Measurements from ENCODE around the gene ASTN2.
A peak's percentile ranks its signal among the peaks of the same experiment; 100 is the strongest.
"Not testable (repeated sequence)": the region's sequence is repeated elsewhere in the genome, so short reads cannot be mapped to it uniquely, and the experiment has no call there.

The ASTN2 gene

GRCh38 chr9:116860509-116861120, 554.2 kb downstream of the ASTN2 start:
- no peak for TF ChIP-seq POLR2A (IDR thresholded peaks at IDR 0.05; ENCODE audit: low read length)
- TF ChIP-seq GATA1 (IDR thresholded peaks at IDR 0.05; ENCODE audit: low read depth, low read length) = no peak
- peak; percentile 19 to 58 for DNase-seq

DNA sequence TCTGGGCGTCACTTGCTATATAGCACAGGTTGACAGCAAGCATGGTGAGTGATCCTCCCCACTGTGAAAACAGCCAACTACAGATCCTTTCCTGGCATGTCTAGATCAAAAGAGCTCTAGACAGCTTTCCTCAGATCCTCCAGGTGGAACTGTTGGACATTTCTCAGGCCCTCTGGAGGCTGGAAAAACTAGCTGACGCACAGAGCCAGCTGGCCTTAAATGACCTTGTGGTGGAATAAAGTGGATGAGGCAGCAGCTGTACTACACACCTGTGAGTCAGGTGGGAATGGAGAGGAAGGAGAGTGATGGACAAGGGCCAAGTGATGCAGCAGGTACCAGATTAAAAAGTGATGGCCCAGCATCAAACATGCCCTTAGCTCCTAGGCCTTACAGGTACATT, 555.1 kb downstream of the ASTN2 start:
- no peak for DNase-seq
- TF ChIP-seq POLR2A (IDR thresholded peaks at IDR 0.05; ENCODE audit: low read length) (no peak), GATA1 (IDR thresholded peaks at IDR 0.05; ENCODE audit: low read depth, low read length) (no peak)

GRCh38 chr9:116857321-116857720, 557.5 kb downstream of the ASTN2 start:
- TF ChIP-seq POLR2A (IDR thresholded peaks at IDR 0.05; ENCODE audit: low read length) (no peak), GATA1 (IDR thresholded peaks at IDR 0.05; ENCODE audit: low read depth, low read length) (no peak)
- DNase-seq = no peak

GRCh38 chr9:116855881-116856662, 558.8 kb downstream of the ASTN2 start:
- no peak for DNase-seq
- no peak for TF ChIP-seq GATA1 (IDR thresholded peaks at IDR 0.05; ENCODE audit: low read depth, low read length)
- TF ChIP-seq POLR2A (IDR thresholded peaks at IDR 0.05; ENCODE audit: low read length) = no peak

- no peak for DNase-seq
These were observed 565.1 kb downstream of the ASTN2 start for GRCh38 chr9:116849721-116850120.

DNA sequence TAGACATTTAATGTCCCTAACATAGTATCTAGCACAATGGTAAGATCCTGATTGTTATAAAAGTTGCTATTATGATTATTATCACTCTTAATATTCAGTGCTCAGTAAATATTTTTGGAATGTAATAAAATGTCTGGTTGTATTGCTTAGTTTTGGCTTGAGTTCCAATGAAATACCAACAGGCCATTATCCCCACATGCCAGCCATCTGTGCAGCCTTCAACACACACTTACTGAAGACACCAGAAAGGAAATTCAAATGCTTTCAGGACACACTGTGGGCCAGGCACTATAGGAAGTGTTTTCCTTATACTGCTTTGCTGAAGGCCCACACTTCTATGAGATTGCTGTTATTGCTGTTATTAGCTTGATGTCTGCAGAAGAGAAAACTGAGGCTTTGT, 570.2 kb downstream of the ASTN2 start:
- TF ChIP-seq POLR2A (IDR thresholded peaks at IDR 0.05; ENCODE audit: low read length) (no peak), GATA1 (IDR thresholded peaks at IDR 0.05; ENCODE audit: low read depth, low read length) (no peak)
- no peak for DNase-seq

More at GRCh38 chr9:116849721-116850120, 565.1 kb downstream of the ASTN2 start:
- TF ChIP-seq POLR2A (IDR thresholded peaks at IDR 0.05; ENCODE audit: low read length) (no peak), GATA1 (IDR thresholded peaks at IDR 0.05; ENCODE audit: low read depth, low read length) (no peak)

GRCh38 chr9:116843863-116844620, 570.8 kb downstream of the ASTN2 start:
- DNase-seq = no peak
- TF ChIP-seq GATA1 (IDR thresholded peaks at IDR 0.05; ENCODE audit: low read depth, low read length) (no peak), POLR2A (IDR thresholded peaks at IDR 0.05; ENCODE audit: low read length) (no peak)

DNA sequence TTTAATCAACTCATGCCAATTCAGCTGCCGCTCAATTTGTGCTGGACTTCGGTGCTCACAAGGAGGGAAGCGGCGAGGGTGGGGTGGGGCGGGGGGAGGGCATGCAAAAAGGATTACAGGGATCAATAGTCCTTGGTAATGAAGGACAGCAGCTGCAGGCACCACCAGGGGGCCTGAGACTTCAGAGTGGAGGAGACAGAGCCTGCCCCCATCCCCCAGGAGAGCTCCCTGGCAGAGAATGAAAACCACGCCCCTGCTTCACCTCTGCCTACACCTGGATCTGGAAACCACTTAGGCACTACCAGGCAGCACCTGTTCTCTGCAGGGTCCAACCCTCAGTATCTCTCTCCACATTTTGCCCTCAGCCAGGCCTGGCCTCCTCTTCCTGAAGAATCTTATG, 572.2 kb downstream of the ASTN2 start:
- no peak for TF ChIP-seq GATA1 (IDR thresholded peaks at IDR 0.05; ENCODE audit: low read depth, low read length)
- no peak for TF ChIP-seq POLR2A (IDR thresholded peaks at IDR 0.05; ENCODE audit: low read length)
- no peak for DNase-seq

DNA sequence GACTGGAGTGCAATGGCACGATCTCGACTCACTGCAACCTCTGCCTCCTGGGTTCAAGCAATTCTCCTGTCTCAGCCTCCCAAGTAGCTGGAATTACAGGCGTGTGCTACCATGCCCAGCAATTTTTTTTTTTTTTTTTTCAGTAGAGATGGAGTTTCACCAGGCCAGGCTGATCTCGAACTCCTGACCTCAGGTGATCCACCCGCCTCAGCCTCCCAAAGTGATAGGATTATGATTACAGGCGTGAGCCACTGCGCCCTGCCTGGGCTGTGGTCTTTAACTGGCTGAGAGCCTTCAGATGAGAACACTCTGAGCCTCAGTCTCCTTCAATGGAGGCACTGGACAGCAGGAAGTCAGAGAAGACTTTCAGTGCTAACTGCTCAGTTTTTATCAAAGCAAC, 576.4 kb downstream of the ASTN2 start:
- DNase-seq = not testable (repeated sequence)

GRCh38 chr9:116837018-116837989, 577.6 kb downstream of the ASTN2 start:
- no peak for TF ChIP-seq GATA1 (IDR thresholded peaks at IDR 0.05; ENCODE audit: low read depth, low read length)
- TF ChIP-seq POLR2A (IDR thresholded peaks at IDR 0.05; ENCODE audit: low read length) = no peak

GRCh38 chr9:116830321-116830720, 584.5 kb downstream of the ASTN2 start:
- not testable (repeated sequence) for DNase-seq

More at GRCh38 chr9:116837018-116837989, 577.6 kb downstream of the ASTN2 start:
- DNase-seq = no peak

- DNase-seq = no peak
- TF ChIP-seq GATA1 (IDR thresholded peaks at IDR 0.05; ENCODE audit: low read depth, low read length) (no peak), POLR2A (IDR thresholded peaks at IDR 0.05; ENCODE audit: low read length) (no peak)
These were observed 593.1 kb downstream of the ASTN2 start for GRCh38 chr9:116821633-116822229.

- TF ChIP-seq POLR2A (IDR thresholded peaks at IDR 0.05; ENCODE audit: low read length) = no peak
- no peak for TF ChIP-seq GATA1 (IDR thresholded peaks at IDR 0.05; ENCODE audit: low read depth, low read length)
- DNase-seq = no peak
These were observed 595.7 kb downstream of the ASTN2 start for GRCh38 chr9:116819116-116819515.

All from erythroblast (primary cell).